NT2/D1 (cell line): ENCODE measurements around the gene COL5A3.

Experiments used
- SUZ12 ChIP-seq: IDR thresholded peaks from 2 replicates; pipeline ENCODE4 v1.6.1; 2011; ENCODE audit not compliant: insufficient read length, insufficient read depth; ENCODE audit errors: extremely low read depth
- YY1 ChIP-seq: IDR thresholded peaks from 2 replicates; pipeline ENCODE4 v1.6.1; 2011; ENCODE audit not compliant: insufficient read length, insufficient read depth
- ZNF274 ChIP-seq: IDR thresholded peaks from 2 replicates; pipeline ENCODE4 v1.6.1; 2011; ENCODE audit warnings: mild to moderate bottlenecking, low read depth, low read length

DNA sequence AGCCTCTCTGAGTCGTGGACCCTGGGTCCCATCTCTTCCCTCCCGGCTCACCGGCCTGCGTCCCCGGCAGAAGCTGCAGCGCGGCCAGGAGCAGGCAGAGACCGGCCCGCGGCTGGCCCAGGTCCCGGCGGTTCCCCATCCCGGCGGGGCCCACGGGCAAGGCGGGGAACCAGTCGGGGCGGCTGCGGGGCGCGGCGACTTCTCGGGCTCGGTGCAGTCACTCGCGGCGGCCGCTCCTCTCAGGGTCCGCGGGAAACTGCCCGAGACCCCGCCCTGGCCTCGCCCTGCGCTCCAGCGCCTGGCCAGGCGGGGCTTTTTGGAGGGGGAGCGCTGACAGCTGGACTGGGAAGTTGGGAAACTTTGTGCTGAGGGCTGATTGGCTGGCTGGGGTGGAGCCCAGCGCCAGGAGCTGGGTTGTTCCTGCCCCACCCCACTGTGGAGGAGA, at the start of gene COL5A3:
- TF ChIP-seq YY1, result no peak
- TF ChIP-seq ZNF274, result no peak
- no peak for TF ChIP-seq SUZ12
